ENCODE results near the gene ITM2C.

Gene ITM2C

DNA sequence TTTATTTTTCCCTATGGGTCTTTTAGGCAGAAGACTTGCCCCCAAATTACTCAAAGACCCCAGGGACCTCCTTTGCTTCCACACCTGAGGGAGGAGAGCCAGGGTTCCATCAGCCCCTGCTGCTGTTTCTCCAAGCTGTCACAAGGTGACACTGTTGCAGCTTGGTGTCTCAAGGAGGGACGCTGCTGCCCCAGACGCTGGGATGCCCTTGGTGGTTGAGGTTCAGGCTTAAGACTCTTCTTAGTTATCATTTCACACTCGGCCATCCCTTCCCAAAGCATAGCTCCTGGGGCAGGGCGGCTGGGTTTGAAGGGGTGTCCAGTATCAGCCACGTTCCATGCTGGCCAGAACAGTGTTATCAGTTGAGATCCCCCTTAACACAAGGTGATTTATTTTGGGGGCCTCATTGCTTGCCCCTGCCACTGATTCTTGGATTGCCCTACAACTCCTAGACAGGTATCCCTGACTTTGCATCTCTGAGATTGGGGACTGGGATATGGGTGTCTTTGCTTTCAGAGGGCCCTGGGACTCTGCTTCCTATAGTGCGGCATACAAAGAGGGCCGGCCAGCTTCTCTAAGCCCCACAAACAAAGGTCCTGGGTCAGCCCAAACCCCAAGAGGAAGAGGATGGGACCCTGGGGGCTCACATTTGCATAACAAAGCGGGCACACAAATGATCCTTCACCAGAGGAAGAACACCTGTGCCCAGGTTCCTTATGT lies 37.6 kb downstream of the ITM2C start:
- Histone ChIP-seq H3K9me3 (ENCODE audit: control insufficient read depth in 2 of 2, low read length in 2 of 2) (no peaks in the 10 kb centered on the region), H3K36me3 (ENCODE audit: control insufficient read depth in 2 of 2, insufficient read depth in 2 of 2, low read length in 2 of 2) (no peaks in the 10 kb centered on the region), H3K4me1 (ENCODE audit: control insufficient read depth, insufficient read depth, low read length) (no peaks in the 10 kb centered on the region), H3K4me3 (ENCODE audit: low read length in 2 of 2) (no peak overlapping the region), H3K9ac (ENCODE audit: low read length in 2 of 2) (no peak overlapping the region), H3K27ac (ENCODE audit: low read length) (no peak overlapping the region), H3K27me3 (ENCODE audit: control insufficient read depth in 1 of 2, insufficient read depth in 2 of 2, low read length in 2 of 2) (peaks cover 0 to 2% of the 10 kb centered on the region in 2 donors)

DNA sequence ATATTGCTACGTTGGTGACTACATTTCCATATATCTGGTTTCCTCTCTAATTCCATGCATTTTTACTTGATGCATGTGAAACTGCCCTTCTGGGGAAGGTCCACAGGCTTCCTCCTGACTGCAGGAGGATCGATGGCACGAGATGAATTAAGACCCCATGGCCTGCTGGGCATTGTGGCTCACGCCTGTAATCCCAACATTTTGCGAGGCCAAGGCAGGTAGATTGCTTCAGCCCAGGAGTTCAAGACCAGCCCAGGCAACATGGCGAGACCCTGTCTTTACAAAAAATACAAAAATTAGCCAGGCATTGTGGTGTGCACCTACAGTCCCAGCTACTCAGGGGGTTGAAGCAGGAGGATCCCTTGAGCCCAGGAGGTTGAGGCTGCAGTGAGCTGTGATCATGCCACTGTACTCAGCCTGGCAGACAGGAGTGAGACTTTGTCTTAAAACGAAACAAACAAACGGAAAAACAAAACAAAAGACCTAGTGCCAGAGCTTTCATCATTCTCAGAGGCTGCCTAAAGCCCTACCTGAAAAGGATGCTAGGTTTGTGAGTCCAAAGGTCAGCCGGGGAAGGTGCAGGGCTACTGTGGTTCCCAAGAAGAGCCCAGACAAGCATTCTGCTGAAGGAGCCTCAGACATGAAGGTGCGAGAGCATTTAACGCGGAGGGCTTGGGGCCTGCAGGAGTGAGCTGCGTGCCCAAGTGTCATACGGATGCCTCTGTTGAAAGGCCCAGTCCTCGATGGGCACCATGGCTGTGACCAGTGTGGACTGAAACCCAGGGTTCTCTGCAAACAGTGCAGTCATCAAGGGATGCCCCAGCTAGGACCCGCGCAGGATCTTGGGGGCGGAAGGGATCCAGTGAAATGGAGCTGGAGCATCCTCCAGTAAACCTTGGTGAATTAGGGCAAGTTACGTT lies 38.7 kb downstream of the ITM2C start:
- H3K36me3 ChIP-seq (ENCODE audit: control insufficient read depth in 2 of 2, insufficient read depth in 2 of 2, low read length in 2 of 2), result no peaks in the 10 kb centered on the region
- H3K9ac ChIP-seq (ENCODE audit: low read length in 2 of 2), result no peak overlapping the region
- H3K4me1 ChIP-seq (ENCODE audit: control insufficient read depth, insufficient read depth, low read length), result no peaks in the 10 kb centered on the region
- H3K27me3 ChIP-seq (ENCODE audit: control insufficient read depth in 1 of 2, insufficient read depth in 2 of 2, low read length in 2 of 2), result peaks cover 0 to 2% of the 10 kb centered on the region in 2 donors
- H3K9me3 ChIP-seq (ENCODE audit: control insufficient read depth in 2 of 2, low read length in 2 of 2), result no peaks in the 10 kb centered on the region
- no peak overlapping the region for H3K27ac ChIP-seq (ENCODE audit: low read length)
- no peak overlapping the region for H3K4me3 ChIP-seq (ENCODE audit: low read length in 2 of 2)

DNA sequence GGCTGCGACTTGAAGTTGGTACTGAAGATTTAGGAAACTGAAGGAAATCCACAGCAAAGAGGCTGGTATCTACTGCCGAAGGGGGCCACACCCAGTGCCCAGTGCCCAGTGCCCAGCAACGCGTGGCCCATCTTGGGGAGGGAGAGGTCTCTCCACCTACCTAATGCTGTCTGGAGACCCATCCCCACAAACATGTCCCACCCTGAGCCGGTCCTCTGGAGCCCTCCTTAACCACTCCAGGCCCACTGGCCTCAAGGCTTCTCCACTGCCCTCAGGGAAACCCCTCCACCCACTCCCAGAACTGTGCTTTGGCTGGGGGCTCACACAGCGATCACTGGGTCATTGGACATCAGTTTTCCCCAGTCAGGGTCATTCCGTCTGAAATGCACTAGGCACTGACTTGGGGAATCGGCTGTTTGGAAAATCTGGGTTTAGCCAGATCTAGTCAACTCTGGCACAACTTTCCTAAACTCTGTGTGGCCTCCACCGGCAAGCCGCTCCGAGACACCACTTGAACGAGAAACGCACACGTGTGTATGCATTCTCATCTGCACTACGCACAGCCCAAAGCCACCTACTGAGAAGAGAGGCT lies 40.2 kb downstream of the ITM2C start:
- H3K9me3 ChIP-seq (ENCODE audit: control insufficient read depth in 2 of 2, low read length in 2 of 2), result no peaks in the 10 kb centered on the region
- H3K36me3 ChIP-seq (ENCODE audit: control insufficient read depth in 2 of 2, insufficient read depth in 2 of 2, low read length in 2 of 2), result no peaks in the 10 kb centered on the region
- no peak overlapping the region for H3K4me3 ChIP-seq (ENCODE audit: low read length in 2 of 2)
- H3K27ac ChIP-seq (ENCODE audit: low read length), result no peak overlapping the region
- H3K9ac ChIP-seq (ENCODE audit: low read length in 2 of 2), result no peak overlapping the region
- no peaks in the 10 kb centered on the region for H3K4me1 ChIP-seq (ENCODE audit: control insufficient read depth, insufficient read depth, low read length)
- H3K27me3 ChIP-seq (ENCODE audit: control insufficient read depth in 1 of 2, insufficient read depth in 2 of 2, low read length in 2 of 2), result peaks cover 2% of the 10 kb centered on the region in 2 donors

DNA sequence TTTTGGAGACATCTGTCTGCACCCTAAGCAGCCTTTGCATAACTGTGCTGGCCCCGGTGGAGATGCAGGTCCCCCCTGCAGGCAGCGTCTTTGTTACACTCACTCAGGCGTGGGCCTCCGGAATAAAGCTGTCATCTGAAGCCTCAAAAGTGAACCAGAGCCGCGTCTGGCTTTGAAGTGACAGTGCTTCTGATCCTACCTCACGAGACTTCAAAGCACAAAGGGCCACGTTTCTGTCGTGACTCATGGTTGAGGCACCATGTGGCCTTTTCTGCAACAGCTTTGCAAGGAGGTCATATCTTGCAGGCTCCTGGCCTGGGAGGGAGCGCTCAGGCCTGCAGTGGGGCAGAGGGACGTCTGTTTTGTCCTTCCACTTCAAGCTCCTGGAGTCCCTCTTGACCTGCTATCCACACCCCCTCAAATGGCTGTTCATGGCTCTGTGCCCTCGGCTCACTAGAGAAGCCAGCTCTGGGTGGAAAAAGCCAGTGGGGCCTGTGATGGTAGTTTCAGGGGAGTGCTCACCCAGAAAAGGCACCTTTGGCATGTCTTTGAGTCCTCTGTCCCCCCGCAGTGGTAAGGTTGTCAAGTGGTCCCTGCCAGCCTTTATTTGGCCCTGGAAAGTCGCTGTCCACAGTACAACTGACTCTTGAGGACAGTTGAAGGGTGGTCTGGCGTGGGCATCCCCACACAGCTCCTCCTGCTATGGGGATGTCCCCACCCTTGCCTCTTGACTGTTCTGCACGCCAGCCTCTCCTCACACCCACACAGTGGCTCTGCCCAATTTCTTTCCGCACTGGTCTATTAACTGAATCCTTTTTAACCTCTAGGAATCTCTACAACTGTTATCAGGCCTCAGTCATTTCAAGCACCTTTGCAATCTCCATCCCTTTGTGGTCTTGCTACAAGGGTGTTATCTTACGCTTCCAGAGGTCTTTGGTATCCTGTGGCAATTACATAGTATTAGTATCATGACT lies 41.0 kb downstream of the ITM2C start:
- Histone ChIP-seq H3K9me3 (ENCODE audit: control insufficient read depth in 2 of 2, low read length in 2 of 2) (no peaks in the 10 kb centered on the region), H3K4me1 (ENCODE audit: control insufficient read depth, insufficient read depth, low read length) (no peaks in the 10 kb centered on the region), H3K36me3 (ENCODE audit: control insufficient read depth in 2 of 2, insufficient read depth in 2 of 2, low read length in 2 of 2) (no peaks in the 10 kb centered on the region), H3K27ac (ENCODE audit: low read length) (no peak overlapping the region), H3K4me3 (ENCODE audit: low read length in 2 of 2) (no peak overlapping the region), H3K27me3 (ENCODE audit: control insufficient read depth in 1 of 2, insufficient read depth in 2 of 2, low read length in 2 of 2) (peaks cover 2% of the 10 kb centered on the region in 2 donors), H3K9ac (ENCODE audit: low read length in 2 of 2) (no peak overlapping the region)

DNA sequence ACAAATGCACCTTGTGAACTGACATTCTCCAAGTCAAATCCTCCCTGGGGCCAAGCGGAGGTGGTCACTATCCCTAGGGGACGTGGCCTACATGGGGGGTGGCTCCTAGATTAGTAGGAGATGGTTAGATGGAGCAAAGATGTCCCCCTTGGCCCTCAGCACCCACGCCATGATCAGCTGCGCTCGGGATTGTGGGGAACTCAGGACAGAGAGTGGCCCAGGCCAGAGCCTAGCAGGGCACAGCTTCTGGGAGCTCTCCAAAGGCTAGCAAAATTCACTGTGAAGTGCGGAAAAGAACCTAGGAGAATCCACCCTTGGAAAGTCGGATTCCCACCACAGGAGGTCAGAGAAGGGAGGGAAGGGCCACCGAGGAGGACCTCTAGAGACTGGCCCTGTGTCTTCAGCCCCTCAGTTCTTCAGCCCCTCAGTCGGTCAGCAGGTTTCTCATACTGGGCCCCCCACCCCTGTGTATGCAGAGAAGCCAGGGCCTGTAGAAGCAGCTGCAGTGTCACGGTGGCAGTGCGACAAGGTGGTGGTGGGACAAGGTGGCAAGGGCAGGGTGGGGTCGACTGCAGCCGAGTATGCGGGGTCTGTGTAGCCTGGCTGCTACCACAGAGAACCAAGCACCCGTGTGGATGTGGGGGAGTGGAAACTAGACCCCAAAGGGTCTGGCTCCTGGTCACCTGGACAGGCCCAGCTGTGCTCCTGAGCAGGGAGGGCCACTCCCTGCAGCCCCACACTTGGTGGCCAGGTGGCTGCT lies 41.9 kb downstream of the ITM2C start:
- H3K27ac ChIP-seq (ENCODE audit: low read length), result no peak overlapping the region
- H3K9ac ChIP-seq (ENCODE audit: low read length in 2 of 2), result no peak overlapping the region
- H3K4me3 ChIP-seq (ENCODE audit: low read length in 2 of 2), result no peak overlapping the region
- H3K4me1 ChIP-seq (ENCODE audit: control insufficient read depth, insufficient read depth, low read length), result no peaks in the 10 kb centered on the region
- peaks cover 0 to 2% of the 10 kb centered on the region in 2 donors for H3K27me3 ChIP-seq (ENCODE audit: control insufficient read depth in 1 of 2, insufficient read depth in 2 of 2, low read length in 2 of 2)
- no peaks in the 10 kb centered on the region for H3K36me3 ChIP-seq (ENCODE audit: control insufficient read depth in 2 of 2, insufficient read depth in 2 of 2, low read length in 2 of 2)
- no peaks in the 10 kb centered on the region for H3K9me3 ChIP-seq (ENCODE audit: control insufficient read depth in 2 of 2, low read length in 2 of 2)

DNA sequence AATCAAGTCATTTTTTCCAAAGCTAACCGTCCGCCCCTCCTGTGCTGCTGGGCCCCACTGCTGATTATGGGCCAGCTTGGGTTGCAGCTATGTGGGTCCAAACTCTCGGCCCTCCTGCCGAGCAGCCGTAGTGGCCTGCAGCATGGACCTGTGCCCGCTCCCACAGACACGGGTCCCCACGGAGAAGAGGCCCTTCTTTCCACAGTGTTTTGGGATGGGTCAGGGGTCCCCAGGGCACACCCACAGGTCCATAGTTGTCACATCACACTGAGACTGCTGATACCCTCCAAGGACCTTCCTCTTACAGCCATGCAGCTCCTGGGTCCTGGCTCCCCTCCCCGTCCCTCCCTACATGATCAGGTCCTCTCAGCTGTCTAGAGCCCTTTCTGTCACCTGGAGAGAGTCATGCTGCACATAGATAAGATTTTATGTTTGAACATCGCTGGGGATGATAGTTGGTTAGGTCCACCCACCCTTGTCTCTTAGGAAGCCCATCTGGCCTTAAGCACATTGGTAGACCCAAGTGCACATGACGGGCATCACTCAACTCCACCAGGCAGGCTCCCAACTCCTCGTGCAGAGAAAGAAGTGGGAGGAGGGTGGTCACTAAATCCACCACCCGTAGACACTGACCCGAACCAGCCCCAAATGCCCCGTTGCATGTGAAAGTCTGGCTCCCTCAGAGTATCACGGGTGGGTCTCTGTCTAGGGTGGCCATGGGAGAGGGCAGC lies 42.8 kb downstream of the ITM2C start:
- Histone ChIP-seq H3K9me3 (ENCODE audit: control insufficient read depth in 2 of 2, low read length in 2 of 2) (no peaks in the 10 kb centered on the region), H3K9ac (ENCODE audit: low read length in 2 of 2) (no peak overlapping the region), H3K27ac (ENCODE audit: low read length) (no peak overlapping the region), H3K36me3 (ENCODE audit: control insufficient read depth in 2 of 2, insufficient read depth in 2 of 2, low read length in 2 of 2) (no peaks in the 10 kb centered on the region), H3K27me3 (ENCODE audit: control insufficient read depth in 1 of 2, insufficient read depth in 2 of 2, low read length in 2 of 2) (peaks cover 0 to 2% of the 10 kb centered on the region in 2 donors), H3K4me1 (ENCODE audit: control insufficient read depth, insufficient read depth, low read length) (no peaks in the 10 kb centered on the region), H3K4me3 (ENCODE audit: low read length in 2 of 2) (no peak overlapping the region)

DNA sequence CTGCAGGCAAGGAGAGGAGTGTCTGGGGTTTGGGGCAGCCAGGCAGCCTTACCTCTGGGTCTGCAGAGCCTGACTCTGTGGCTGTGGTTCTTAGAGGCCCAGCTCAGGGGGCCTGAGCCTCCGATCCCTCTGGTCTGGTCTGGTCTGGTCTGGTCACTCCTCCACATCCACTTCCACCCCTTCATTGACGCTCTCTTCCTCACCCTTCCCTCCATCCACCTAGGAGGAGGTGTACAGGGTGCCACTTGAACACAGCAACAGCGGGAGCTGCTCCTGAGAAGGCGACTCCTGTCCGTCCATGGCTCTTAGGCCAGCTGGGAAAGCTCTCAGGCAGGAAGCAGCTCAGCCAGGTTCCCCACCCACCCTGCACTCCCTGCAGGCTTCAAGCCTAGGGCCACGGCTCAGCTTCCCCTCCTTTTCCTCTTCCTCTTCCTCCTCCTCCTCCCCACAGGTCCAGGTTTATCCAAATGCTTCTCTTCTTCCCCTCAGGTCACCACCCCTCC lies 43.4 kb downstream of the ITM2C start:
- Histone ChIP-seq H3K27me3 (ENCODE audit: control insufficient read depth in 1 of 2, insufficient read depth in 2 of 2, low read length in 2 of 2) (peaks cover 2% of the 10 kb centered on the region in 2 donors), H3K9me3 (ENCODE audit: control insufficient read depth in 2 of 2, low read length in 2 of 2) (no peaks in the 10 kb centered on the region), H3K27ac (ENCODE audit: low read length) (no peak overlapping the region), H3K36me3 (ENCODE audit: control insufficient read depth in 2 of 2, insufficient read depth in 2 of 2, low read length in 2 of 2) (no peaks in the 10 kb centered on the region), H3K4me3 (ENCODE audit: low read length in 2 of 2) (no peak overlapping the region), H3K4me1 (ENCODE audit: control insufficient read depth, insufficient read depth, low read length) (no peaks in the 10 kb centered on the region), H3K9ac (ENCODE audit: low read length in 2 of 2) (no peak overlapping the region)

DNA sequence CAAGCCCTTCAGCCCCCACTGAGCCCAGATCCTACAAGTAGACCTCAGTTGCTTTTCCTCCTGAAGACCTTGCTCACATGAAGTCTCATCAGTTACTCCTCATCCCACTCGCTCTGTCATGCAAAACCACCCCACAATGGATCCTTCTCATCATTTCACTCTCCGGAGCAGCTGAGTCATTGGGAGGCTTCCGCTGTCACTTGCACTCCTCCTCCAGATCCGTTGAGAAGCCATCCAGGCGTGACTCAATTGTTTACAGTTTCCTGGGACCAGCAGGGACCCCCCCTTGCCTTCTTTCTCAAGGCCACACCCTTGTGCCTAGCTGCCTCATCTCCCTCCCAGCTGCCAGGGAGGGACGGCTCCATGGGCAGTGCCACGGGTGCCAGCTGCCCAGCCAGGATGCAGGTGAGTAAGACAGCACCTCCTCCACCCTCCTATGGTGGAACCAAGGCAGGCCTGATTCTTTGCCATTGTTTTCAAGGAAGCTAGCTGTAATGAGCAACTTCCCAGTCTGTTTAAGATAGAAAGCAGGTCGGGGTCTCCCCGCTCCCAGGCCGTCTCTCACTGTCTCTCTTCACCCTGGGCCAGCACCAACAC lies 44.0 kb downstream of the ITM2C start:
- H3K4me1 ChIP-seq (ENCODE audit: control insufficient read depth, insufficient read depth, low read length), result no peaks in the 10 kb centered on the region
- no peak overlapping the region for H3K27ac ChIP-seq (ENCODE audit: low read length)
- no peaks in the 10 kb centered on the region for H3K9me3 ChIP-seq (ENCODE audit: control insufficient read depth in 2 of 2, low read length in 2 of 2)
- peaks cover 2% of the 10 kb centered on the region in 2 donors for H3K27me3 ChIP-seq (ENCODE audit: control insufficient read depth in 1 of 2, insufficient read depth in 2 of 2, low read length in 2 of 2)
- H3K9ac ChIP-seq (ENCODE audit: low read length in 2 of 2), result no peak overlapping the region
- no peaks in the 10 kb centered on the region for H3K36me3 ChIP-seq (ENCODE audit: control insufficient read depth in 2 of 2, insufficient read depth in 2 of 2, low read length in 2 of 2)
- no peak overlapping the region for H3K4me3 ChIP-seq (ENCODE audit: low read length in 2 of 2)
